Adrenal gland (tissue), 12 donors: ENCODE measurements around the gene EMX1. TPM values are rescaled to one million over a fixed set of nuclear protein-coding genes. Genes with fewer than 3 reads are reported as not detected.

Experiments used
- DNase-seq, 7 donors: peaks; one replicate each; pipeline ENCODE4 v3.0.0-alpha.2; 2019 to 2020
- H3K27ac ChIP-seq, 5 donors: fragments of 200-600 bp; sonication (generic) in 4 of 5; 1 replicate in 3 of 5; 2 replicates in 2 of 5; pipeline versions ENCODE4 v1.5.1 to v1.8.0; 2016 to 2020; ENCODE audit warnings: mild to moderate bottlenecking in 1 of 5
- H3K27me3 ChIP-seq: fragments of 200-600 bp; 2 replicates; pipeline ENCODE4 v1.8.0; 2021
- H3K36me3 ChIP-seq, 2 donors: fragments of 200-600 bp; replicated peaks in 1 of 2; 1 replicate in 1 of 2; 2 replicates in 1 of 2; pipeline versions ENCODE4 v1.5.1 to v1.8.0; 2018 to 2022
- H3K4me1 ChIP-seq, 2 donors: fragments of 200-600 bp; replicated peaks in 1 of 2; 1 replicate in 1 of 2; 2 replicates in 1 of 2; pipeline versions ENCODE4 v1.5.1 to v1.8.0; 2018 to 2021
- H3K4me3 ChIP-seq, 4 donors: fragments of 200-600 bp; sonication (generic) in 3 of 4; one replicate each; pipeline ENCODE4 v1.5.1; 2016 to 2018
- H3K9me3 ChIP-seq, 3 donors: fragments of 200-600 bp; sonication (generic) in 1 of 3; replicated peaks in 1 of 3; 1 replicate in 2 of 3; 2 replicates in 1 of 3; pipeline versions ENCODE4 v1.5.1 to v1.8.0; 2016 to 2021
- CTCF ChIP-seq, 6 experiments: fragments of 450-650 bp in 4 of 6; fragments of 200-600 bp in 2 of 6; sonication (generic) in 1 of 6; IDR thresholded peaks; 1 replicate in 5 of 6; 2 replicates in 1 of 6; pipeline versions ENCODE4 v1.5.1 to v1.8.0; 2016 to 2021; ENCODE audit warnings: antibody characterized with exemption in 6 of 6, mild to moderate bottlenecking in 2 of 6, moderate library complexity in 1 of 6
- POLR2A ChIP-seq, 2 donors: fragments of 450-650 bp; IDR thresholded peaks; one replicate each; pipeline ENCODE4 v1.6.1; 2017; ENCODE audit warnings: antibody characterized with exemption in 2 of 2, mild to moderate bottlenecking in 2 of 2, moderate library complexity in 1 of 2
- WGBS, 4 donors: extraction: QIAGEN DNeasy Blood & Tissue Kit in 2 of 4; methylation state at CpG; one replicate each; pipeline versions ENCODE4 v1.1.5 to v1.1.7; 2013 to 2017; 5-methylcytosine and 5-hydroxymethylcytosine counted together
- intact Hi-C, 2 donors: fragments of 100-400 bp; cut with DNase I; formaldehyde crosslinking; loops; one replicate each; pipeline versions ENCODE4 v1.14.1 to v1.15.0; 2022 to 2023
- polyA plus RNA-seq, 3 donors: library from polyadenylated mRNA; stranded (reverse); fragments of 200-250 nt in 2 of 3; fragments of 350-450 nt in 1 of 3; fragmentation: Illumina TruSeq in 1 of 3; extraction: RNeasy Lipid Tissue Mini Kit (QIAGEN cat#74804) in 1 of 3; gene quantifications; one replicate each; pipeline ENCODE4 v1.2.3, GENCODE V29; 2013 to 2014
- total RNA-seq, 9 donors: library from RNA; depleted of rRNA in 4 of 9; stranded (reverse); fragments of >200 nt in 4 of 9; fragments of 120-200 nt in 1 of 9; fragmentation: NEBNext Ultra II Directional in 1 of 9; extraction: Animal tissue kit (Norgen Biotek cat#: 25700) in 1 of 9; gene quantifications; one replicate each; pipeline versions ENCODE4 v1.1.0 to v1.2.4, GENCODE V29; 2013 to 2023
- donor health status: healthy with polysubstance abuse.
- donor health status: Bipolar disorder and iron deficiency.
- donor health status: DM: yes; HTN: yes; CAD: no.
- donor health status: DM: no; HTN: no; CAD: no.
- donor health status: DM: no; HTN: no; CAD: no.
- donor health status: DM: yes; HTN: yes; CAD: no.

The EMX1 gene
- total and polyA plus RNA-seq, 12 donors = 0.10 to 0.15 TPM; not detected in 10

DNA sequence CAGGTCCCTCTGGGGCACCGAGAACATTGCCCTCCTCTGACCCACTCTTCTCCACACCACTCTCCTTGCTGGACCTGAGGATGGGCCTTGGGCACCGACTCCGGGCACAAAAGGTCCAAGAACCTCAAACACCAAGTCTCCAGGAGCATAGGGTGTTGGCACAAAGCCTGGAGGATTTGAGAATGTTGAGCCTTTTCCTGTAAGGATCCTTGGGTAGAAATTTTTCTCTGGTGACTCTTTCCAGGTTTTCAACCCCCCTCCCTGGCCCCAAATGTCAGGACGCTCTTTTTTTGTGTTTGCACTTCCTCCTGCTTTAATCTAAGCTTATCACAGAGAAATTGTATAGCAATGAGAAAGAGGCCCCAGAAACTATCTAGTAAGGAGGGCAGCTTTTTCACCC, 20.9 kb upstream of the EMX1 start:
- Histone ChIP-seq H3K36me3 (peaks cover 0 to 8% of the 10 kb centered on the region in 2 donors), H3K4me1 (no peaks in the 10 kb centered on the region), H3K9me3 (no peaks in the 10 kb centered on the region), H3K27ac (no peak overlapping the region), H3K4me3 (no peak overlapping the region), H3K27me3 (peaks cover 12% of the 10 kb centered on the region)
- intact Hi-C loops = loop anchor here (10.0 kb wide), 2 partner anchors 78 to 258 kb away; no protein-coding TSS in a partner anchor
- TF ChIP-seq CTCF (IDR thresholded peaks at IDR 0.05) (no peak), POLR2A (IDR thresholded peaks at IDR 0.05) (no peak)
- 77 to 91% (median 83%) methylated on average over 4 of the region's 4 CpGs for WGBS, 4 donors
- no peak for DNase-seq

DNA sequence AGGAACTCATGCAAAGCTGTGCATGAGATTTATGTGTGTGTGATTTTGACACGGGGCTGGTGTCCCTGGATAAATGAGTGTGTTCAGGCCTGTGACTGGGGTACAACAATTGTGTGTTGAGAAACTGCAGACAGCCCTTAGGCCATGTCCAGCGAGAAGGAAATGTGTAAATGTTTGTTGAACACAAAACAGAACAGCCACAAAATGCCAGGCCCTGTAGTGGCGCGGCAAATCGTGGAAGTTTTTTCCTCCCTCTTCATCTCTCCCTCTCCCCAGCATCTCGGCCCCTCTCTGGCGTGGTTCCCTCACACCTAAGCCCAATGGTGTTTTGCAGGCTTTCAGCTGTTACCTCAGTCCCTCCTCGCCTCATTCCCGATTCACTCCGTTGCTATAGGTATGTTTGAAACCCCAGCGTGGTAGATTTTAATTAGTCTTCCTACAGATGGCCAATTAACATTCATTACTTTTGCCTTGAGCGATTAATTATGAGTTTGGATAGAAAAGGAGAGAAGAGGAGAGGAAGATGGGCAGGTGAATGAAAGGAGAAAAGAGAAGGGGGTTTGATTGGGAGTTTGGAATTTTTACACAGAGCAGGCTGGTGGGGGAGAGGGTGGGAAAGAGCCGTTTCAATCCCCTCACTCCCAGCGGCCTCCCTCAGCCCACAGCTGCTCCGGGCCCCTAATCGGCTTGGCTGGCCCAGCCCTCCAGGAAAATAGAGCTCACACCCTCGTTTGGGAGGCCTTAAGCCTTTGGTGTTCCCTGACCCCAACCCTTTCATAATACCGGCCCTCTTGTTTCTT, 19.3 kb upstream of the EMX1 start:
- H3K4me3 ChIP-seq = no peak overlapping the region
- H3K27ac ChIP-seq = no peak overlapping the region
- no peak for DNase-seq
- no peaks in the 10 kb centered on the region for H3K9me3 ChIP-seq
- 73 to 78% (median 75%) methylated on average over 18 of the region's 18 CpGs for WGBS, 4 donors
- intact Hi-C loops = loop anchor here (10.0 kb wide), 2 partner anchors 77 to 257 kb away; no protein-coding TSS in a partner anchor
- peaks cover 19% of the 10 kb centered on the region for H3K27me3 ChIP-seq
- TF ChIP-seq CTCF (IDR thresholded peaks at IDR 0.05) = no peak
- TF ChIP-seq POLR2A (IDR thresholded peaks at IDR 0.05) = no peak
- no peaks in the 10 kb centered on the region for H3K36me3 ChIP-seq
- no peaks in the 10 kb centered on the region for H3K4me1 ChIP-seq

- 61 to 82% (median 75%) methylated on average over 2 of the region's 2 CpGs for WGBS, 4 donors
- Histone ChIP-seq H3K27me3 (peaks cover 19% of the 10 kb centered on the region), H3K9me3 (no peaks in the 10 kb centered on the region), H3K36me3 (no peaks in the 10 kb centered on the region), H3K4me3 (no peak overlapping the region), H3K4me1 (no peaks in the 10 kb centered on the region), H3K27ac (no peak overlapping the region)
- no peak for TF ChIP-seq POLR2A (IDR thresholded peaks at IDR 0.05)
- no peak for TF ChIP-seq CTCF (IDR thresholded peaks at IDR 0.05)
- DNase-seq = no peak
- intact Hi-C loops = loop anchor here (10.0 kb wide), 2 partner anchors 76 to 256 kb away; no protein-coding TSS in a partner anchor
These were observed 18.8 kb upstream of the EMX1 start for GRCh38 chr2:72898585-72898906.

DNA sequence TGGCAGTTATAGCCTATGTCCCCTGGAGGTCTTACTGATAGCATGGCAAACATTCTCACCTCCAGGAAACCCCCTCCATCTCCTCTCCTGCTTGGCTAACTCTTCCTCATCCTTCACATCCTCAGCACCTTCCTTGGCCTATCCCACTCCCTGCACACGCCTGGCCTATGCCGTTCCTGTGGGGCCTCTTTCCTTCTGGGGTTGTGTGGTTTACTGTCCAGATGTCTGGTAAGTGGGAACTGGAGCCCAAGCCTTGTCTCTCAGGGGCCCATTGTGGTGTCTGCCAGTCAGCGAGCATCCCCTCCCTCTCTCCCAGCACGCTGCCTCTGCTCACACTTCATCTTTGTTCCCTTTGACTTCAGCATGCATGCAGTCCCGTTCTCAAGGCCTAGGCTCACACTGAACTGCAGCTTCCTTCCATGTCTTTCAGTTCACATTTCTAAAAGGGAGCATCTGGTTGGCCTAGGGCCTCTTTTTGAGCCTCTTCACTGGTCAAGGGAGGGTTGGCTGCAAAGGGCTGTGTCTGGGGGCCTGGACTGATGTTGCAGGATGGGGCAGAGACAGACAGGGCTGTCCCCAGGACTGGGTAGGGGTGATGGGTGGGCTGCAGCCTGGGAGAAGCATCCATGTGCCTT, 17.0 kb upstream of the EMX1 start:
- TF ChIP-seq POLR2A (IDR thresholded peaks at IDR 0.05) = no peak
- WGBS, 4 donors = 87 to 91% (median 88%) methylated on average over 5 of the region's 5 CpGs
- Histone ChIP-seq H3K36me3 (no peaks in the 10 kb centered on the region), H3K27me3 (peaks cover 11% of the 10 kb centered on the region), H3K4me1 (no peaks in the 10 kb centered on the region), H3K9me3 (no peaks in the 10 kb centered on the region), H3K4me3 (no peak overlapping the region), H3K27ac (no peak overlapping the region)
- DNase-seq = no peak
- intact Hi-C loops = no loop called here
